WI38 (cell line): ENCODE measurements around the gene FYCO1.

Experiments
- H3K4me3 ChIP-seq: 2 replicates; pipeline ENCODE4 v1.5.1; 2011; ENCODE audit warnings: low read depth, mild to moderate bottlenecking, control low read depth, low read length
- CTCF ChIP-seq: IDR thresholded peaks from 2 replicates; pipeline ENCODE4 v1.5.1; 2012; ENCODE audit warnings: low read depth, mild to moderate bottlenecking, control low read depth, low read length

FYCO1 gene

DNA sequence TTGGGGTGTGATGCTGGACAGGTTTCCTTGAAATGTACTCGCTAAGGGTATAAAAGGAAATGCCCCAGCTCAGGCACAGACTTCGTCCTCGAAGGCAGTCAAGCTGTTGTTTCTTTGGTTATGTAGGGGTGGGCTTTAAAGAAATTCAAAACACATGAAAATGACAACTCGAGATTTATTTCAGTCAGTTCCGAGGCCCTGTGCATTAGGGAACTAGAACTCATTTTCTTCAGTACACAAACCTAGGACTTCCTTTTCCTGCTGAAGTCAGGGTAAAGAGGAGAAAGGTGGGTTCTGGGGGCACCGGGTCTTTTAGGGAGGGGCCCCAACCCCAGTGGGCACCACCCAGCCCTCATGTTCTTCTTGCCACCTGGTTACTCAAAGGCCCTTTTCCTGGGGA lies 101.6 kb downstream of the FYCO1 start:
- TF ChIP-seq CTCF: no peak
- no peak overlapping the region for H3K4me3 ChIP-seq

DNA sequence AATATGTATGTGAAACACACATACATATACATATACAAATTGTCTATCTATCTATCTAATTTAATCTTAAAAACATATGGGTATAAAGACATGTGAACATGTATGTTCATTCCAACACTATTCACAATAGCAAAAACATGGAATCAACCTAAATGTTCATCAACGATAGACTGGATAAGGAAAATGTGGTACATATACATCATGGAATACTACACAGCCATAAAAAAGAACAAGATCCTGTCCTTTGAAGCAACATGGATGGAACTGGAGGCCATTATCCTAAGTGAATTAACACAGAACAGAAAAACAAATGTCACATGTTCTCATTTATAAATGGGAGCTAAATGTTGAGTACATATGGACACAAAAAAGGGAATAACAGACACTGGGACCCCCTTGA lies 103.5 kb downstream of the FYCO1 start:
- no peak for TF ChIP-seq CTCF

GRCh38 chr3:45890405-45890804 lies 105.2 kb downstream of the FYCO1 start:
- TF ChIP-seq CTCF: no peak
- H3K4me3 ChIP-seq: no peak overlapping the region

More for the DNA sequence above, 103.5 kb downstream of the FYCO1 start:
- H3K4me3 ChIP-seq: no peak overlapping the region

GRCh38 chr3:45889337-45889736 lies 106.3 kb downstream of the FYCO1 start:
- no peak for TF ChIP-seq CTCF
- no peak overlapping the region for H3K4me3 ChIP-seq

- no peak for TF ChIP-seq CTCF
- H3K4me3 ChIP-seq: no peak overlapping the region
These were observed 107.7 kb downstream of the FYCO1 start for GRCh38 chr3:45887759-45888511.

GRCh38 chr3:45887285-45887684 lies 108.3 kb downstream of the FYCO1 start:
- no peak overlapping the region for H3K4me3 ChIP-seq
- TF ChIP-seq CTCF: no peak

DNA sequence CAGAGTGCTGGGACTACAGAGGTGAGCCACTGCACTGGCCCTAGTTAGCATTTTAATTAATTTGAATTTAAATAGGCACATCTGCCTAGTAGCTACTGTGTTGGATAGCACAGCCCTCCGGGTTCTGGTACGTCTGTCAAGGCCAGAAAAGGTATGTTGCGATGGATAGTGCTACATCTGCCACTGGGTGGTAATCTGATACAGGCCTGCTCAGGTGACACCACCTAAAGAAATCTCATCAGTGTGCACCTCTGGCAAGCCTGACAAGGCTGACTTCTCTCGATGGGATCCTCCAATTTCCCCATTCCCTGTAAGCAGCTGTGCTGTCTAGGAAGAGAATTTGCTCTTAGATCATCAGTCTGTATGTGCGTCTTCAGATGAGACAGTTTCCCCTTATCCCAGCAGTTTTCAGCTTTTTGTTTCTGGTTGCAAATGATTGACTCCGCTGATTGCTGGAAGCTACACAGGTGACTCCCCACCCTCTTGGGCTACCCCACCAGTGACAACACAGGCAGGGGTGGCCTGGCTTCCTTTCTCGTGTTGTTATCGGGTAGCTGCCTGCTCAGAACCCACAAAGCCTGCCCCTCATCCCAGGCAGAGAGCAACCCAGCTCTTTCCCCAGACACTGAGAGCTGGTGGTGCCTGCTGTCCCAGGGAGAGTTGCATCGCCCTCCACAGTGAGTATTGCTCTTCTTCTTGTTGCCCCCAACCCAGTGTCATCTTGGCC lies 109.5 kb downstream of the FYCO1 start, which contains the start of gene CCR9:
Gene CCR9, plus strand, starts transcription at position 565 of the 727 bp plus-strand sequence. CDS start 8,391 bp downstream, outside the sequence.
- TF ChIP-seq CTCF: no peak
- no peak within 1 kb of the TSS for H3K4me3 ChIP-seq
